HepG2 (cell line): ENCODE measurements around the gene GALNT18. TPM values are rescaled to one million over a fixed set of nuclear protein-coding genes. Genes with fewer than 3 reads are reported as not detected.

Experiments
- ATAC-seq: fragments of 200-7000 bp; cut with Tn5 transposase; 3 replicates; pipeline ENCODE4 v1.9.1; 2020; ENCODE audit warnings: mild to moderate bottlenecking, moderate library complexity
- BruUV-seq: library from RNA; stranded (reverse); fragments of 400-500 nt; replicated peaks from 2 replicates; lab custom pipeline; 2021; lab: Mats Ljungman, UMichigan
- CTCF ChIA-PET: fragments of 300-600 bp; formaldehyde crosslinking; extraction: SDS; loops from one replicate; lab custom pipeline; 2021; ENCODE audit warnings: low total read pairs, inconsistent platforms, low intra/inter-chr PET ratio; lab: Yijun Ruan, JAX
- POLR2A ChIA-PET: fragments of 350-600 bp; sonication (Branson Sonifier 250); formaldehyde crosslinking; loops from one replicate; lab custom pipeline; 2020; ENCODE audit warnings: antibody characterized with exemption, inconsistent platforms; lab: Yijun Ruan, JAX
- DNase-seq: peaks from one replicate; pipeline ENCODE4 v3.0.0-alpha.2; 2015; ENCODE audit warnings: low spot score
- FAIRE-seq: peaks from 3 replicates; lab custom pipeline; 2011; peaks lifted over from hg19 to GRCh38; lab: Jason Lieb, UNC
- H2AFZ ChIP-seq: one replicate; pipeline ENCODE4 v1.6.1; 2011; ENCODE audit warnings: low read length, inconsistent platforms
- H3K27ac ChIP-seq: fragments of 300-600 bp; 3 replicates; pipeline ENCODE4 v1.8.0; 2011; ENCODE audit warnings: mixed run types, mild to moderate bottlenecking, mixed read lengths, low read length, inconsistent platforms; ENCODE audit not compliant: insufficient read depth; ENCODE audit errors: extremely low read length
- H3K27me3 ChIP-seq, 2 experiments: fragments of 200-600 bp in 1 of 2; 2 replicates in 1 of 2; 3 replicates in 1 of 2; pipeline versions ENCODE4 v1.6.0 to v1.8.0; 2011; ENCODE audit warnings: low read length in 2 of 2, mild to moderate bottlenecking in 2 of 2, moderate library complexity in 2 of 2, inconsistent platforms in 1 of 2; ENCODE audit not compliant: insufficient read depth in 2 of 2, control insufficient read depth in 1 of 2
- H3K36me3 ChIP-seq, 2 experiments: fragments of 200-600 bp in 1 of 2; replicated peaks in 1 of 2; 2 replicates in 1 of 2; 3 replicates in 1 of 2; pipeline versions ENCODE4 v1.5.1 to v1.8.0; 2011; ENCODE audit warnings: low read length in 2 of 2, inconsistent platforms in 1 of 2; ENCODE audit not compliant: insufficient read depth in 2 of 2, control insufficient read depth in 1 of 2
- H3K4me1 ChIP-seq: 2 replicates; pipeline ENCODE4 v1.5.1; 2012; ENCODE audit warnings: low read length, inconsistent platforms; ENCODE audit not compliant: insufficient read depth
- H3K4me2 ChIP-seq: 2 replicates; pipeline ENCODE4 v1.6.0; 2011; ENCODE audit warnings: low read depth, low read length, inconsistent platforms
- H3K4me3 ChIP-seq, 3 experiments: fragments of 200-600 bp in 1 of 3; sonication (generic), shearing (Covaris generic) in 1 of 3; replicated peaks in 1 of 3; 2 replicates each; pipeline ENCODE4 v1.5.1; 2011 to 2016; ENCODE audit warnings: low read length in 3 of 3, inconsistent platforms in 2 of 3, low read depth in 2 of 3, mild to moderate bottlenecking in 2 of 3, control low read depth in 1 of 3, mixed read lengths in 1 of 3; ENCODE audit not compliant: insufficient read depth in 1 of 3
- H3K79me2 ChIP-seq: one replicate; pipeline ENCODE4 v1.6.1; 2011; ENCODE audit warnings: low read length, inconsistent platforms; ENCODE audit not compliant: insufficient read depth
- H3K9ac ChIP-seq: 2 replicates; pipeline ENCODE4 v1.6.0; 2011; ENCODE audit warnings: mild to moderate bottlenecking, low read depth, low read length, inconsistent platforms; ENCODE audit not compliant: insufficient read depth
- H3K9me3 ChIP-seq: 2 replicates; pipeline ENCODE4 v1.5.1; 2012; ENCODE audit warnings: mild to moderate bottlenecking, low read length
- H4K20me1 ChIP-seq: 2 replicates; pipeline ENCODE4 v1.6.0; 2011; ENCODE audit warnings: inconsistent platforms, mild to moderate bottlenecking, low read length, moderate library complexity; ENCODE audit not compliant: insufficient read depth
- ARHGAP35 ChIP-seq: sonication (generic); formaldehyde crosslinking; IDR thresholded peaks from 2 replicates; pipeline ENCODE4 v1.9.0; 2022; ENCODE audit warnings: mild to moderate bottlenecking, inconsistent platforms, moderate library complexity, missing genetic modification reagents, borderline replicate concordance
- ARNT ChIP-seq: fragments of 450-650 bp; IDR thresholded peaks from 2 replicates; pipeline ENCODE4 v1.6.1; 2017
- EED ChIP-seq: sonication (generic); formaldehyde crosslinking; IDR thresholded peaks from 2 replicates; pipeline ENCODE4 v1.5.0; 2020; ENCODE audit warnings: mild to moderate bottlenecking, missing genetic modification reagents
- JDP2 ChIP-seq: sonication (generic); formaldehyde crosslinking; IDR thresholded peaks from 2 replicates; pipeline ENCODE4 v1.8.1; 2022; ENCODE audit warnings: missing genetic modification reagents, borderline replicate concordance
- MAZ ChIP-seq, 2 experiments: sonication (generic) in 1 of 2; formaldehyde crosslinking in 1 of 2; IDR thresholded peaks; 2 replicates each; pipeline versions ENCODE4 v1.5.0 to v1.6.1; 2012 to 2020; ENCODE audit warnings: low read depth in 2 of 2, mild to moderate bottlenecking in 2 of 2, borderline replicate concordance in 1 of 2, improper control_type of control experiment in 1 of 2, low read length in 1 of 2, missing genetic modification reagents in 1 of 2, moderate library complexity in 1 of 2
- ZNF274 ChIP-seq: sonication (generic); formaldehyde crosslinking; IDR thresholded peaks from 2 replicates; pipeline ENCODE4 v1.5.1; 2020; ENCODE audit warnings: mild to moderate bottlenecking, missing genetic modification reagents
- ZNF607 ChIP-seq: sonication (generic); formaldehyde crosslinking; IDR thresholded peaks from 2 replicates; pipeline ENCODE4 v1.5.1; 2020; ENCODE audit warnings: missing genetic modification reagents, mild to moderate bottlenecking, borderline replicate concordance
- WGBS: methylation state at CpG from one replicate; pipeline ENCODE4 v1.1.6; 2017; ENCODE audit warnings: low lambda C conversion rate; 5-methylcytosine and 5-hydroxymethylcytosine counted together
- in situ Hi-C: cut with HindIII; loops from 2 replicates; pipeline ENCODE4 v1.10.0; 2017; ENCODE audit warnings: low pct_unique_long_range_greater_than_20kb; ENCODE audit not compliant: extremely low pct_ligation_motif_present
- intact Hi-C: fragments of 100-400 bp; cut with micrococcal nuclease; formaldehyde crosslinking; loops from one replicate; pipeline ENCODE4 v1.10.0; 2022; ENCODE audit not compliant: unreplicated experiment
- polyA plus RNA-seq, 8 experiments: library from polyadenylated mRNA; depleted of rRNA in 3 of 8; stranded (reverse) in 7 of 8; unstranded in 1 of 8; fragments of >200 nt; fragmentation: Illumina TruSeq in 4 of 8; extraction: Trizol in 4 of 8; gene quantifications; 2 replicates each; pipeline versions ENCODE4 v1.2.1 to v1.2.3, GENCODE V29; 2011 to 2016; ENCODE audit warnings: low read depth in 4 of 8, missing spikeins in 1 of 8, mixed read lengths in 1 of 8; ENCODE audit not compliant: insufficient read depth in 1 of 8
- total RNA-seq, 5 experiments: library from RNA; depleted of rRNA; stranded (reverse); fragments of >200 nt; fragmentation: Illumina TruSeq; extraction: Trizol; gene quantifications; 2 replicates each; pipeline ENCODE4 v1.2.3, GENCODE V29; 2016; ENCODE audit warnings: low read depth in 1 of 5
- TF ChIP-seq, protein P1 (sequence below): sonication (generic); formaldehyde crosslinking; IDR thresholded peaks from 2 replicates; pipeline ENCODE4 v1.4.0; 2020; ENCODE audit warnings: mild to moderate bottlenecking, missing genetic modification reagents
- TF ChIP-seq, protein P2 (sequence below): sonication (generic); formaldehyde crosslinking; IDR thresholded peaks from 2 replicates; pipeline ENCODE4 v1.5.0; 2020; ENCODE audit warnings: missing genetic modification reagents
- TF ChIP-seq, protein P3 (sequence below): IDR thresholded peaks from 2 replicates; pipeline ENCODE4 v1.6.1; 2012; ENCODE audit warnings: low read depth, low read length, improper control_type of control experiment
- TF ChIP-seq, protein P4 (sequence below): sonication (generic); formaldehyde crosslinking; IDR thresholded peaks from 2 replicates; pipeline ENCODE4 v1.5.1; 2020; ENCODE audit warnings: missing genetic modification reagents, mild to moderate bottlenecking, borderline replicate concordance
- TF ChIP-seq, protein P5 (sequence below): fragments of 450-650 bp; IDR thresholded peaks from 2 replicates; pipeline ENCODE4 v1.6.1; 2017
- TF ChIP-seq, protein P6 (sequence below): sonication (generic); formaldehyde crosslinking; IDR thresholded peaks from 2 replicates; pipeline ENCODE4 v1.4.0; 2020; ENCODE audit warnings: missing genetic modification reagents

Gene GALNT18
- total and polyA plus RNA-seq, 2 of the 13 experiments (the other 11 are each of a cell fraction or from before 2014, with no cell fraction given) = 0.11 TPM; not detected in 1

DNA sequence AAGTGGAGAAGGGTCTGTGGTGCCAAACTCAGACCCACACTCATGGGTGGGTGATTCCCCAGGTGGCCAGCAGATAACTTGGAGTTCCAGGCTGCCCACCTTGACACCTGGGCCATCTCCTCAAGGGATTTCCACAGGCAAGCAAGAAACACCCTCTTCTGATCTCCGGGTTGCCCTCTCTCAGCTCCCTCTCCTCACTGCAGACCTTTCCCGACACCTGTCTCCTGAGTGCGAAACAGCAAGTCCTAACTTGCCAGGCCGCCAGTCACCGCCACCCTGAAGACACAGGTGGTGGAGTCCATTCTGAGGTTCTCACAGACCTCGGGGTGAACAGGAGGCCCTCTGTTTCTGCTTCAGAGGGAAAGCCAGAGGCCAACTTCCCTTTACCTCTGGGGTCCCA lies 16.6 kb downstream of the GALNT18 start:
- WGBS = 14% methylated on average over 6 of the region's 6 CpGs
- H3K4me1 ChIP-seq = no peaks in the 10 kb centered on the region
- no peak for ATAC-seq
- H3K27me3 ChIP-seq = peaks cover 2 to 44% of the 10 kb centered on the region in 2 experiments; a peak in 4 of 5 replicates
- TF ChIP-seq, protein P1, sequence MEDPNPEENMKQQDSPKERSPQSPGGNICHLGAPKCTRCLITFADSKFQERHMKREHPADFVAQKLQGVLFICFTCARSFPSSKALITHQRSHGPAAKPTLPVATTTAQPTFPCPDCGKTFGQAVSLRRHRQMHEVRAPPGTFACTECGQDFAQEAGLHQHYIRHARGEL (CRISPR knock-in tag) = no peak
- TF ChIP-seq MAZ (IDR thresholded peaks at IDR 0.05; ENCODE audit: borderline replicate concordance, low read depth, low read length) (no peak), MAZ (CRISPR knock-in tag; IDR thresholded peaks at IDR 0.05; ENCODE audit: low read depth) (no peak), ARHGAP35 (CRISPR knock-in tag) (no peak), JDP2 (no peak), ARNT (no peak), ZNF274 (CRISPR knock-in tag) (no peak), EED (no peak), ZNF607 (CRISPR knock-in tag) (no peak)
- TF ChIP-seq, protein P2, sequence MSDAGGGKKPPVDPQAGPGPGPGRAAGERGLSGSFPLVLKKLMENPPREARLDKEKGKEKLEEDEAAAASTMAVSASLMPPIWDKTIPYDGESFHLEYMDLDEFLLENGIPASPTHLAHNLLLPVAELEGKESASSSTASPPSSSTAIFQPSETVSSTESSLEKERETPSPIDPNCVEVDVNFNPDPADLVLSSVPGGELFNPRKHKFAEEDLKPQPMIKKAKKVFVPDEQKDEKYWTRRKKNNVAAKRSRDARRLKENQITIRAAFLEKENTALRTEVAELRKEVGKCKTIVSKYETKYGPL (CRISPR knock-in tag) = no peak
- TF ChIP-seq, protein P3, sequence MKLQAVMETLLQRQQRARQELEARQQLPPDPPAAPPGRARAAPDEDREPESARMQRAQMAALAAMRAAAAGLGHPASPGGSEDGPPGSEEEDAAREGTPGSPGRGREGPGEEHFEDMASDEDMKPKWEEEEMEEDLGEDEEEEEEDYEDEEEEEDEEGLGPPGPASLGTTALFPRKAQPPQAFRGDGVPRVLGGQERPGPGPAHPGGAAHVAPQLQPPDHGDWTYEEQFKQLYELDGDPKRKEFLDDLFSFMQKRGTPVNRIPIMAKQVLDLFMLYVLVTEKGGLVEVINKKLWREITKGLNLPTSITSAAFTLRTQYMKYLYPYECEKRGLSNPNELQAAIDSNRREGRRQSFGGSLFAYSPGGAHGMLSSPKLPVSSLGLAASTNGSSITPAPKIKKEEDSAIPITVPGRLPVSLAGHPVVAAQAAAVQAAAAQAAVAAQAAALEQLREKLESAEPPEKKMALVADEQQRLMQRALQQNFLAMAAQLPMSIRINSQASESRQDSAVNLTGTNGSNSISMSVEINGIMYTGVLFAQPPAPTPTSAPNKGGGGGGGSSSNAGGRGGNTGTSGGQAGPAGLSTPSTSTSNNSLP = no peak
- TF ChIP-seq, protein P4, sequence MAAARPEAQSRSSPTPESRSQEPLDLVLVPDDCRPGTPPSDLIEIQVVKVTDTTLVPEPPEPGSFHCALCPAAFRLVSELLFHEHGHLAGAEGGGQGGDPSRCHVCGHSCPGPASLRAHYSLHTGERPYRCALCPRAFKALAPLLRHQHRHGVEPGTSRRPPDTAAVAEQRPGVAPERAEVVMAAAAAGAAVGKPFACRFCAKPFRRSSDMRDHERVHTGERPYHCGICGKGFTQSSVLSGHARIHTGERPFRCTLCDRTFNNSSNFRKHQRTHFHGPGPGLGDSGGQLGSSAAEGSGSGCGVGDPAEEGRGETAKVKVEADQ (CRISPR knock-in tag) = no peak
- TF ChIP-seq, protein P5, sequence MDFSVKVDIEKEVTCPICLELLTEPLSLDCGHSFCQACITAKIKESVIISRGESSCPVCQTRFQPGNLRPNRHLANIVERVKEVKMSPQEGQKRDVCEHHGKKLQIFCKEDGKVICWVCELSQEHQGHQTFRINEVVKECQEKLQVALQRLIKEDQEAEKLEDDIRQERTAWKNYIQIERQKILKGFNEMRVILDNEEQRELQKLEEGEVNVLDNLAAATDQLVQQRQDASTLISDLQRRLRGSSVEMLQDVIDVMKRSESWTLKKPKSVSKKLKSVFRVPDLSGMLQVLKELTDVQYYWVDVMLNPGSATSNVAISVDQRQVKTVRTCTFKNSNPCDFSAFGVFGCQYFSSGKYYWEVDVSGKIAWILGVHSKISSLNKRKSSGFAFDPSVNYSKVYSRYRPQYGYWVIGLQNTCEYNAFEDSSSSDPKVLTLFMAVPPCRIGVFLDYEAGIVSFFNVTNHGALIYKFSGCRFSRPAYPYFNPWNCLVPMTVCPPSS = no peak
- TF ChIP-seq, protein P6, sequence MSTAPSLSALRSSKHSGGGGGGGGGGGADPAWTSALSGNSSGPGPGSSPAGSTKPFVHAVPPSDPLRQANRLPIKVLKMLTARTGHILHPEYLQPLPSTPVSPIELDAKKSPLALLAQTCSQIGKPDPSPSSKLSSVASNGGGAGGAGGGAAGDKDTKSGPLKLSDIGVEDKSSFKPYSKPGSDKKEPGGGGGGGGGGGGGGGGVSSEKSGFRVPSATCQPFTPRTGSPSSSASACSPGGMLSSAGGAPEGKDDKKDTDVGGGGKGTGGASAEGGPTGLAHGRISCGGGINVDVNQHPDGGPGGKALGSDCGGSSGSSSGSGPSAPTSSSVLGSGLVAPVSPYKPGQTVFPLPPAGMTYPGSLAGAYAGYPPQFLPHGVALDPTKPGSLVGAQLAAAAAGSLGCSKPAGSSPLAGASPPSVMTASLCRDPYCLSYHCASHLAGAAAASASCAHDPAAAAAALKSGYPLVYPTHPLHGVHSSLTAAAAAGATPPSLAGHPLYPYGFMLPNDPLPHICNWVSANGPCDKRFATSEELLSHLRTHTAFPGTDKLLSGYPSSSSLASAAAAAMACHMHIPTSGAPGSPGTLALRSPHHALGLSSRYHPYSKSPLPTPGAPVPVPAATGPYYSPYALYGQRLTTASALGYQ (CRISPR knock-in tag) = no peak
- no peaks in the 10 kb centered on the region for H3K9me3 ChIP-seq
- H3K4me3 ChIP-seq = no peak overlapping the region
- no peaks in the 10 kb centered on the region for H4K20me1 ChIP-seq
- no peak overlapping the region for H3K9ac ChIP-seq
- BruUV-seq = no TSS peak
- H3K27ac ChIP-seq = no peak overlapping the region
- no peaks in the 10 kb centered on the region for H3K79me2 ChIP-seq
- ChIA-PET CTCF (no interaction called here), POLR2A (no interaction called here)
- H3K4me2 ChIP-seq = no peak overlapping the region
- in situ Hi-C loops = no loop called here
- H2AFZ ChIP-seq = no peak overlapping the region
- intact Hi-C loops = no loop called here
- no peak for DNase-seq
- no peak for FAIRE-seq
- H3K36me3 ChIP-seq = no peaks in the 10 kb centered on the region
